Upper lobe of left lung (tissue), 4 donors: ENCODE data around the gene RUNX1.

Experiments used
- CTCF ChIP-seq, 6 experiments: fragments of 450-650 bp in 4 of 6; fragments of 200-600 bp in 2 of 6; sonication (generic) in 2 of 6; IDR thresholded peaks; one replicate each; pipeline ENCODE4 v1.5.1; 2016 to 2019; ENCODE audit warnings: antibody characterized with exemption in 6 of 6
- EP300 ChIP-seq, 4 donors: sonication (generic); formaldehyde crosslinking; IDR thresholded peaks; one replicate each; pipeline ENCODE4 v1.5.1; 2017; ENCODE audit warnings: antibody characterized with exemption in 4 of 4, control low read depth in 2 of 4
- POLR2A ChIP-seq, 4 donors: fragments of 450-650 bp; IDR thresholded peaks; one replicate each; pipeline ENCODE4 v1.5.1; 2016 to 2017; ENCODE audit warnings: antibody characterized with exemption in 4 of 4, mild to moderate bottlenecking in 2 of 4
- POLR2AphosphoS5 ChIP-seq, 2 donors: sonication (generic); formaldehyde crosslinking; IDR thresholded peaks; one replicate each; pipeline ENCODE4 v1.5.1; 2017; ENCODE audit warnings: antibody characterized with exemption in 2 of 2

DNA sequence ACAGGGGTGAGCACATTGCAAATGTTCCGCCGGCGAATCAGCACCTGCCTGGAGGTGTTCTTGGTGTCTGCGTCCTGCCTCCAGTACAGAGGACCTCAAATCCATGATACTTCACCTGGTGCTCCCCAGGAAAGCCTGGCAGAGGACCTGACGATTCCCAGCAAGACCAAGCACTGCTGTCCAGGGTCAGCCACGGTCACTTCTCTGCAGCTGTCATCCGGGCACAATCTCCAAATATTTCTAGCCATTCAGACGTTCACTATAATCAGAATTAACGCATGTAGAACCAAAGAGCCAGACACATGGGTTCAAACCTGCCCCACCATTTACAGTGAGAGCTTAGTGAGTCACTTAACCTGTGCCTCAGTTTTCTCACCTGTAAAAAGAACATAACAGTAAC lies 305.8 kb downstream of the RUNX1 start:
- TF ChIP-seq POLR2A (IDR thresholded peaks at IDR 0.05), result no peak
- TF ChIP-seq CTCF (IDR thresholded peaks at IDR 0.05), result no peak
- no peak for TF ChIP-seq POLR2AphosphoS5 (IDR thresholded peaks at IDR 0.05)
- no peak for TF ChIP-seq EP300 (IDR thresholded peaks at IDR 0.05)
